DLD1 (cell line): ENCODE measurements around the gene MAPK1.

ENCODE experiments used
- in situ Hi-C: cut with HindIII; loops from 2 replicates; pipeline ENCODE4 v1.10.0; 2017; ENCODE audit warnings: low sequenced_read_pairs

MAPK1 gene

DNA sequence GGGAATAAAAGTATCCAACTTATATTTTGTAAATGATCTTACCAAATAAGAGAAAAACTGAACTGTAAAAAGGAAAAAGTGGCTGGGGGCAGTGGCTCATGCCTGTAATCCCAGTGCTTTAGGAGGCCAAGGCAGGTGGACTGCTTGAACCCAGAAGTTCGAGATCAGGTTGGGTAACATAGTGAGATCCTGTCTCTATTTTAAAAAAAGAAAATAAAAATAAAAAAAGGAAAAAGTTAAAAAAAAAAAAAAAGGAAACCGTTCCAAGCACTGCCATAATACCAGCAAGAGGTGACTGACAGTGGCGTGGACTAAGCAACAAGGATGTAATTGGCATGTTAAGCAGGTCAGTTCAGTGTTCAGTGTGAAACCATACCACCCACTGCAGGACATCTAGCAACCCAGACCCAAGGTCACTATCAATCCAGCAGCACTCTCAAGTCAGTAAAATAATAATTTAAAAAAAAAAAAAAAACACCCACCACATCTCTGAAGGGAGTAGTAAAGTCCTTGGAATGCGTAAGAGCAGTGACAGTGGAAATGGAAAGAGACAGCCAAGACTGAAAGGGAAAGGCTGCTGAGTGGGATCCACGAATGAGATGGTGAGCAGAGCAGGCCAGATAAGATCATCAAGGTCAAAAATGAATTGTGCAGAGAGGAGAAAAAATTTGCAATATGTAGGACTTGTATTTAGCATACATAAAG, 43.6 kb downstream of the MAPK1 start:
- in situ Hi-C loops: loop anchor here (25.0 kb wide), 1 partner anchor 113 kb away; no protein-coding TSS in a partner anchor

- in situ Hi-C loops: loop anchor here (25.0 kb wide), 1 partner anchor 118 kb away; no protein-coding TSS in a partner anchor
Measured at GRCh38 chr22:21819183-21819770, 48.2 kb downstream of the MAPK1 start.

DNA sequence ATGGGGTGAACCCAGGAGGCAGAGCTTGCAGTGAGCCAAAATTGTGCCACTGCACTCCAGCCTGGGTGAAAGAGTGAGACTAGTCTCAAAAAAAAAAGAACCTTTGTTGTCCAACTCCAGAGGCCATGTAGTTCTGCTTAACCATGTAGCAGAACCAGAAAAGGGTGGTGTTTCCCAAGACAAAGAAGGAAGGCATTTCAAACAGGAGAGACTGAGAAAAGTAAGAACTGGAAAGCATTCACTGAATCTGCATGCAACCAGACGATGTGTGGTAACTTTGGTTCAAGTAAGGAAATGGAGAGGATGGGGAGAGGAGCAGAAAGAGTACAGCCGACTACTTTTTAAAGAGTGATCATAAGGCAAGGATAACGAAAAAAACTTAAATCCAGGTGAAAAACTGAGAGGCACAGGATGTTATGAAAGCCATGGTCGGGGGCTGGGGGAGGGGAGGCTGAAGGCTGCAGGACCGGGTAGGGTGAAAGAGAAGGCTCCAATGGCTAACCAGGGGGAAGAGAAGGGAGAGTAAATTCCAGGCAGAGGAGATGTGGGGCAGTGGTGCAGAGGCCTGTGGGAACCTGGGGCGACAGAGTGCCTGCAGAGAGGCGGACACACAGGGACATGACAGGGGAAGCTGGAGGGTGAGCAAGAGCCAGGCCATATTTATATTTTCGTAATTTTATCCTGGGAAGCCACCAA, 48.8 kb downstream of the MAPK1 start:
- in situ Hi-C loops: loop anchor here (25.0 kb wide), 1 partner anchor 119 kb away; no protein-coding TSS in a partner anchor

DNA sequence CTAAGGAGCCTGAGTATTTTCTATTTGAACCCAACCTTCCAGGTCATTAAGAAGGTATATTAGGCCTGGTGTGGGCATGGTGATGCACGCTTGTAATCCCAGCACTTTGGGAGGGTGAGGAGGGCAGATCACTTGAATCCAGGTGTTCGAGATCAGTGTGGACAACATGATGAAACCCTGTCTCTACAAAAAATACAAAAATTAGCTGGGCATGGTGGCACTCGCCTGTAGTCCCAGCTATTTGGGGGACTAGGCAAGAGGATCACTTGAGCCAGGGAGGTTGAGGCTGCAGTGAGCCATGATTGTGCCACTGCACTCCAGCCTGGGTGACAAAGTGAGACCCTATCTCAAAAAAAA, 50.0 kb downstream of the MAPK1 start:
- in situ Hi-C loops: loop anchor here (25.0 kb wide), 1 partner anchor 120 kb away; no protein-coding TSS in a partner anchor

DNA sequence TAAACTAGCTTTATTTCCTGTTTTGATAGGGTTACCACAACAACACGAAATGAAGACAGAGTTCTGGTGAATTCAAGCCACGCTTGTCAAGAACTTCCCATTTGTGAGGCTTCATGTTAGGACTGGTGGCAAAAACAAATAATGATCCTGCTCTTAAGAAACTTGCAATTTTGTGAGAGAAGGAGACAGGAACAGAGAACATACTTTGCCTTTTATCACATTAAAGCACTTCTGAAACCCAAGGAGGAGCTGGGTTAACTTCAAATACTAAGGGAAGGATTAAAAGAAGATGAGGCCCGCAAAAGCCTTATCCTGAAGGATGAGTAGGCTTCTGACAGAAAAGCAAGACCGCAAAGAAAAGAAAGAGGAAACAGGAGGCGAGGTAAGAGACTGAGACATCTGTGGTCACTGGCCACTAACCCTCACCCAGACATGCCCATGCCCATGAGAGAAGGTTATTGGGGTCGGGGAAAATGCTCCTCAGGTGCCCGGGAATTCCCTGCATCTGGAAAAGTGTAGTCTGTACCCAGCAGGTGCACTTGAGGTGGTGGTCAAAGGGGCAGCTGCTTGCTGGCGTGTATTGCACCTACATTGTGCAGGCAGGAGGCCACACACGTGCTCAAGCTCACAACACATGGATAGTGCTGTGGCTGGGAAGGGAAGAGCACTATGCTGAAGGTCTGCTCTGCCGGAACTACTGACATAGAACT, 50.5 kb downstream of the MAPK1 start:
- in situ Hi-C loops: loop anchor here (25.0 kb wide), 1 partner anchor 120 kb away; no protein-coding TSS in a partner anchor

DNA sequence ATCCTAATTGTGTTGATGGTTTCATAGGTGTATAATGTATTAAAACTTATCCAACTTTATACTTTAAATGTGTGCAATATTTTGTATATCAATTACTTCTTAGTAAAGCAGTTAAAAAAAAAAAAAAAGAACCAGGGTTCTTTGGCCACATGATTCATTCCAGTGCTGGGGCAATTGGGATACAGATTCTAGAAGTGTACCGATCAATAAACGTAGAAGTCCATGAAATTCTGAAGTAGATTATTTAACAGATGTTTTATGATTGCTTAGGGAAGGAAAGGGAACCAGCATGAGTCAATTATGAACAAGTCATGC, 51.0 kb downstream of the MAPK1 start:
- in situ Hi-C loops: loop anchor here (25.0 kb wide), 1 partner anchor 121 kb away; no protein-coding TSS in a partner anchor

DNA sequence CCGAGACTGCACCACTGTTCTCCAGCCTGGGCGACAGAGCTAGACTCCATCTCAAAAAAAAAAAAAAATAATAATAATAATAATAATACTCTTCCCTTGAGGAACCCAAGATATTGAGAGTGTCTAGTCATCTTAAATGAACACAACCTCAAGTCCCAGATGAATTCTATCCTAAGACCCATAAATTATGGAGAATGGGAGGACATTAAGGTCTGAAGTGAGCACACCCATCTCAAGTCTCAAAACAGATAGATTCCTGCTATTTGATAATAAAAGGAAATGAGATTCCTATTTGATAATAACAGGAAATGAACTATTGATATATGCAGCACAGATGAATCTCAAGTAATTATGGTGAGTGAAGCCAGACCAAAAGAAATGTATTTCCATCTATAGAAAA, 51.5 kb downstream of the MAPK1 start:
- in situ Hi-C loops: loop anchor here (25.0 kb wide), 1 partner anchor 121 kb away; no protein-coding TSS in a partner anchor

DNA sequence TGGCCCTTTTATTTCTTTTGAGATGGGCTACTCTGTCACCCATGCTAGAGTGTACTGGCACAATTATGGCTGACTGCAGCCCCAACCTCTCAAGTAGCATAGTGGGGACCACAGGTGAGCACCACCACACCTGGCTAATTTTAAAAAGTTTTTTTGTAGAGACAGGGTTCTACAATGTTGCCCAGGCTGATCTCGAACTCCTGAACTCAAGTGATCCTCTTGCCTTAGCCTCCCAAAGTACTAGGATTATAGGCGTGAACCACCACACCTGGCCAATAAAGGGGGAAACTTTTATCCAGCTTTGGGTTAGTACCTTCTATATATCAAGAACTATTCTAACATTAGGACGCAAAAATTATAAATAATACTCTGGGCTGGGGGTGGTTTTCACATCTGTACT, 52.1 kb downstream of the MAPK1 start:
- in situ Hi-C loops: loop anchor here (25.0 kb wide), 1 partner anchor 122 kb away; no protein-coding TSS in a partner anchor

- in situ Hi-C loops: loop anchor here (25.0 kb wide), 1 partner anchor 125 kb away; no protein-coding TSS in a partner anchor
Measured at GRCh38 chr22:21811982-21812381, 55.5 kb downstream of the MAPK1 start.

DNA sequence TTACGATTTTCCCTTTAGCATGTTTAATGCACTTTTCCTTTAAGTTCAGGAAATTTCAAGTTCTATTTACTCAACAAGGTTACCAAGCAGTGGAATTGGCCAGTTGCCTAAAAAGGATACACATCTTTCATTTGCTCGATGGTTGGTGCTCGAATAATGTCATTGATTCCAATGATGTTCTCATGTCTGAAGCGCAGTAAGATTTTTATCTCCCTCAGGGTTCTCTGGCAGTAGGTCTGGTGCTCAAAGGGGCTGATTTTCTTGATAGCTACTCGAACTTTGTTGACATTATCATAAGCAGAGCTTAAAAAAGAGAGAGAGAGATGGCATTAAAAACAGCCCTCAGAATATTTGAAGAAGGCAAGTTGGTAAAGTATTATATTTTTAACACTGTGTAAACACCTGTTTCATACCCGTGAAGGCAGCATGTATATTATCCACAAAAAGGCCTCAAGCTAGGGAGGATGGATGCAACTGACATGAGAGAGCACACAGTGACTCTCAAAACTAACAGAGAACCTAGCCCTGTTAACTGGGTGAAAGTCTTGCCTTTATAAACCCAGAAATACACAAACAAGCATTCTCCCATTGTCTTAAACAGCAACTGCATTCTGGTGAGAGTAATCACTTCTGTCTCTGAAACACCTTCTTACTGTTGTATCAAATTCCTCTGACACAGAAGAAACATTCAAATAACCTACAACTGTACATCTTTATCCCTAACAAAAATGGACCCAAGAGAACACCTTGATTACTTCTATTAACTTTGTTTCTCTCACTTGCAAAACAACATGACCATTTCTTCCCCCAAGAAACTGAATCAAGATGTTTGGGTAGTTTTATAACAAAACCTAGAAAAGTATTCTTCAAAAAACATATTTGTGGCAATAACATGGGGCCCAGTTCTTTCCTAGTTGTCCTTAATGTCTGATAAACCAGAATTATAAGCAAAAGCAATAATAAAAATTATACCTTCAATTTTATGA, 59.6 kb downstream of the MAPK1 start:
- in situ Hi-C loops: loop anchor here (25.0 kb wide), 1 partner anchor 129 kb away; no protein-coding TSS in a partner anchor

- in situ Hi-C loops: loop anchor here (25.0 kb wide), 1 partner anchor 132 kb away; no protein-coding TSS in a partner anchor
Measured at GRCh38 chr22:21805325-21805724, 62.1 kb downstream of the MAPK1 start.

DNA sequence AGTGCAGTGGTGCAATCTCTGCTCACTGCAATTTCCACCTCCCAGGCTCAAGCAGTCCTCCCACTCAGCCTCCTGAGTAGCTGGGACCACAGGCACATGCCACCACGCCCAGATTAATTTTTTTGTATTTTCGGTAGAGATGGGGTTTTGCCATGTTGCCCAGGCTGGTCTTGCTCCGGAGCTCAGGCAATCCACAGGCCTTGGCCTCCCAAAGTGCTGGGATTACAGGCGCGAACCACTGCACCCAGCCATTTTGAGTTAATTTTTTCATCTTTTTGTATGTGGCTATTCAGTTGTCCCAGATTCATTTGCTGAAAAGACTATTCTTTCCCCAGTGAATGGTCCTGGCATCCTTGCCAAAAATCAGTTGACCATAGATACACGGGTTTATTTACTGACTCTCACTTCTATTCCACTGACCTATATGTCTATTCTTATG, 63.6 kb downstream of the MAPK1 start:
- in situ Hi-C loops: loop anchor here (25.0 kb wide), 1 partner anchor 133 kb away; no protein-coding TSS in a partner anchor

DNA sequence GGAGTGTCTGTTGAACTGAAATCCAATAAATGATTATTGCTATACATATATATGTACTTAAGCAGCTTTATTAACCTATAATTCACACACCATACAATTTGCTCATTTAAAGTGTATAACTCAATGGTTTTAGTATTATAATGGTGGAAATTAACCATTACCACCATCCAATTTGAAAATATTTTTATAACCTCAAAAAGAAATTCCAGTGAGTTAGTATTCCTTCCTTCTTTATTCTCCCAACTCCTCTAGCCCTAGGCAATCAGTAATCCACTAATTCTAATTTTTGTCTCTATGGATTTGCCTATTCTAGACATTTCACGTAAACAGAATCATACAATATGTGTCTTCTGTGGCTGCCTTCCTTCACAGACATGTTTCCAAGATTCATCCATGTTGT, 64.8 kb downstream of the MAPK1 start:
- in situ Hi-C loops: loop anchor here (25.0 kb wide), 1 partner anchor 135 kb away; no protein-coding TSS in a partner anchor

DNA sequence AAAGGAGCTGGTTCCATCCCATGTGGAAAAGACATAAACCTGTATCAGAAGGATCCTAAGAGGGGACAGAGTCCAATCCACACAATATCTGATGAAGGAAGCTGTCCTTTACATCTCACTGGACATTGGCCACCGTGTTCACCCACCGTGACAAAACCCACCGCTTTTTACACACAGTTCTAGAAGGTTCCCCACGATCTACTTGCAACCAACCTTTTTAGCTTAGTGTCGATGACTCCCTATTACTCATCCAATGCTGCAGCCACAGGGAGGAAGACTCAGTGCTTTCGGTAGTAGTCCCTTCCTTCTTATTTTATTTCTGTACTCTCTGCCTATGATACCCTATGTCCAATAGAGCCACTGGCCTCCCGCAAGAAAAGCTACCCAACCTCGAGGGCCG, 65.4 kb downstream of the MAPK1 start:
- in situ Hi-C loops: loop anchor here (25.0 kb wide), 1 partner anchor 135 kb away; no protein-coding TSS in a partner anchor

- in situ Hi-C loops: loop anchor here (25.0 kb wide), 1 partner anchor 136 kb away; no protein-coding TSS in a partner anchor
Measured at GRCh38 chr22:21801304-21801644, 66.2 kb downstream of the MAPK1 start.

DNA sequence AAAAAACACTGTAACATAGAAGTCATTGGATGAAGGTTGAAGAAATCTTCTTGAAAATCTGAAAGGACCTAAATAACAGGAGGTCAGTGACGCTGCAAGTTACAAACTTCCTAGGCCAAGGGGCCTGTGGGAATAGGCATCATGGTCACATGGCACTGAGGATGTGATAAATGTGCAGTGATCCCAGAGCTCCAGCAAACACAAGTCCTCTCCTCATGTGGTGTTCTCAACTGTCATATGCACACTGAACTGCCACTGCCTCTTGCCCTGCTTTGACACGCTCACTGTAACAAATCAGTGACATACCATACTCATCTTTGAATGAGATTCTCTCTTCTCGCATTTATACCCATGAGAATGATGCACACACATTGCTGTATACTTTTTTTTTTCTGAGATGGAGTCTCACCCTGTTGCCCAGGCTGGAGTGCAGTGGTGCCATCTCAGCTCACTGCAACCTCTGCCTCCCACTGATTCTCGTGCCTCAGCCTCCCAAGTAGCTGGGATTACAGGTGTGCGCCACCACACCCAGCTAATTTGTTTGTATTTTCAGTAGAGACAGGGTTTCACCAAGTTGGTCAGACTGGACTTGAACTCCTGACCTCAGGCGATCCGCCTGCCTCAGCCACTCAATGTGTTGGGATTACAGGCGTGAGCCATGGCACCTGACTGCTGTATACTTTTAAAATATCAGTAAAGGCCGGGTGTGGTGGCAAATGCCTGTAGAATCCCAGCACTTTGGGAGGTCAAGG, 66.7 kb downstream of the MAPK1 start:
- in situ Hi-C loops: loop anchor here (25.0 kb wide), 1 partner anchor 137 kb away; no protein-coding TSS in a partner anchor

- in situ Hi-C loops: no loop called here
Measured at GRCh38 chr22:21797444-21798221, 69.8 kb downstream of the MAPK1 start.

GRCh38 chr22:21796863-21797262, 70.6 kb downstream of the MAPK1 start:
- in situ Hi-C loops: no loop called here
